ENCODE measurements around the gene S100A11. TPM values are rescaled to one million over a fixed set of nuclear protein-coding genes. Genes with fewer than 3 reads are reported as not detected.

Gene S100A11
- total RNA-seq, 4 donors from 2014 or later = 41.9 to 183 (median 125) TPM

DNA sequence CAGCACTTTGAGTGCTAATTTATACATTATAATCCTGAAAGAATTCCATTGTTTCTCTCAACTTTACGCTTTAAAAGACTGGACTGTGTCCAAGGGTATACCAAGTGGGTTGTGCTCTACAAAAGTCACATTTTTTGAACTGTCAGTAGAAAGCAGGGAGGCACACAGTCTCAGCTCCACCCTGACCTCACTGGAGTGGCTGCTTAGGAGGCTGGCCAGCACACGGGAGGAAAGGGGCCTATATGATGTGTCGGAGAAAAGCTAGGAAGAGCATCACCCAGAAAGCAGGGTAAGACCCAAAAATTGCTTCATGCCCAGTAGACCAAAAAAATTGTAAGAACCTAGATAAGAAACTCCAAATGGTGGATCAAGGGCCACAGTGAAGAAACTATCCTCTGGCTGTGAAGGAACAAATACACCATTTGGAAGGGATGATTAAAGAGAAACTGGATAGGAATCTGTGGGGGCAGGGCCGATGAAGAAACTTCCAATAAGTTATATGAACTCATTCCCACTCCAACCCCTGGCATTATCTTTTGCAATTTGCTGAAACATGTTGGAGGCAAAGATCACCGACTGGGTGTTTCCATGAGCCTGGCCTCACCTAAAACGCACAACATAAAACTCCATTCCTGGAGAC lies 45.0 kb downstream of the S100A11 start:
- TF ChIP-seq EP300 (IDR thresholded peaks at IDR 0.05) = no peak
- TF ChIP-seq, protein P1, sequence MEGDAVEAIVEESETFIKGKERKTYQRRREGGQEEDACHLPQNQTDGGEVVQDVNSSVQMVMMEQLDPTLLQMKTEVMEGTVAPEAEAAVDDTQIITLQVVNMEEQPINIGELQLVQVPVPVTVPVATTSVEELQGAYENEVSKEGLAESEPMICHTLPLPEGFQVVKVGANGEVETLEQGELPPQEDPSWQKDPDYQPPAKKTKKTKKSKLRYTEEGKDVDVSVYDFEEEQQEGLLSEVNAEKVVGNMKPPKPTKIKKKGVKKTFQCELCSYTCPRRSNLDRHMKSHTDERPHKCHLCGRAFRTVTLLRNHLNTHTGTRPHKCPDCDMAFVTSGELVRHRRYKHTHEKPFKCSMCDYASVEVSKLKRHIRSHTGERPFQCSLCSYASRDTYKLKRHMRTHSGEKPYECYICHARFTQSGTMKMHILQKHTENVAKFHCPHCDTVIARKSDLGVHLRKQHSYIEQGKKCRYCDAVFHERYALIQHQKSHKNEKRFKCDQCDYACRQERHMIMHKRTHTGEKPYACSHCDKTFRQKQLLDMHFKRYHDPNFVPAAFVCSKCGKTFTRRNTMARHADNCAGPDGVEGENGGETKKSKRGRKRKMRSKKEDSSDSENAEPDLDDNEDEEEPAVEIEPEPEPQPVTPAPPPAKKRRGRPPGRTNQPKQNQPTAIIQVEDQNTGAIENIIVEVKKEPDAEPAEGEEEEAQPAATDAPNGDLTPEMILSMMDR (IDR thresholded peaks at IDR 0.05) = no peak
- no peak for TF ChIP-seq POLR2AphosphoS5 (IDR thresholded peaks at IDR 0.05)
- TF ChIP-seq POLR2A (IDR thresholded peaks at IDR 0.05) = no peak
- 5 to 25% methylated on average over 6 of the region's 6 CpGs for whole genome bisulfite sequencing, 2 donors (ENCODE audit: low coverage in 1 of 2)
- no peak for ATAC-seq
- peak overlapping the region; percentile 60 to 95 (median 93) for H3K27ac ChIP-seq
- H3K4me1 ChIP-seq = peaks cover 21 to 77% (median 49%) of the 10 kb centered on the region in 3 donors
- no peaks in the 10 kb centered on the region for H3K36me3 ChIP-seq
- H3K9me3 ChIP-seq = no peaks in the 10 kb centered on the region
- H3K27me3 ChIP-seq = no peaks in the 10 kb centered on the region
- H3K4me3 ChIP-seq = peak overlapping the region; percentile 45 to 75

DNA sequence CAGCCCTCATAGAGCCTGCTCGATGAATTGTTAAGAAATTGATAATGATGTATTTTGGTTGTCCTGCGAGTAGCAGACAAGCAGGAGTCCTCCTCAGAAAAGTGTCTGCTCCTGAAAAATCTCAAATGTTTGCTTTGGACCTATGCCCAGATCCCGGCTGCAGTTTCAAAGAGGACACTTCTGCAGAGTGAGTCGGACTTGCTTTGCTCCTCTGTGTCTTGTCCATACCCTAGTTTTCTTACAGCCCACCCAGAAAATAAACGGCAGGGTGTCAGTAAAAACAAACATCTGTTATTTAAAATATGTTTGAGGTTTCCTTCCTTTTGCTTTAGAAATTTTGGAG lies 46.0 kb downstream of the S100A11 start:
- no peak for TF ChIP-seq POLR2AphosphoS5 (IDR thresholded peaks at IDR 0.05)
- TF ChIP-seq POLR2A (IDR thresholded peaks at IDR 0.05) = no peak
- TF ChIP-seq, protein P1 (IDR thresholded peaks at IDR 0.05) = no peak
- no peak for TF ChIP-seq EP300 (IDR thresholded peaks at IDR 0.05)
- peak overlapping the region in 1 of 2 donors; percentile 75 for H3K4me3 ChIP-seq

DNA sequence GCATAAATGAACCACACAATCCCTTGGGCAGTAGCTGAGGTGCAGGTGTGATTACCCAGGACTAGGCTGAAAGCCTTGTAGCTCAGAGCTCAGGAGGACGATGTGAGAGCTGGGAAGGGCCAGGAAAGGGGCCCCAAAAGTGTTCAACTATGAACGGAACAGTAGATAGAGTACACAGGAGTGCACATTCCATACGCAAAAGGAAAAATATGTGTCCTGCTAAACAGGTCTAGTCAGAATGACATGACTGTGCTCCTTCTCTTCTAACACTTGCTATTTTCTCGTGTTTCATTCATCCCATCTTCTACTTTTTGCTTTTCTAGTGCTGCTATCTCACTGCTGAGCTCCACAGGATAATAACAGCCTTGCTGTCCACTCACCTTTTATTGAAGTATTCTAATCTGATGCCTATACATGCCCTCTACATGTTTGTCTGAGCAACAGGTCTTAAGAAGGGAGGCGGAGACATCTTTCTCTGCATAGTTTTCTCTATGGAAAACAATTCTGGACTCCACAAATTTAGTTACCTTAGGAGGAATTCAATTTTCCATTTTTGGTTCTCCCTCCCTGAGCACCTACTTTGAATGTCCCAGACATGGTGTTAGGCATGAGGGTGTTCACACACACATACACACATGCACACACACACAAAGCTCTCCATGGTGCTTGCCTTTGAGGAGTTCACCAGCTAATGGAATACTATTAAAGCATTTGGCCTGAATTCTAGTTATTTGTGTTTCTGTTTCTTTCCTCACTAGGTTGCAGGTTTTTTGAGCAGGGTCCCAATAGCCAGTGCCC lies 46.5 kb downstream of the S100A11 start:
- Histone ChIP-seq H3K36me3 (peaks cover 3 to 10% of the 10 kb centered on the region in 2 donors), H3K27me3 (no peaks in the 10 kb centered on the region), H3K4me1 (peaks cover 26 to 89% (median 53%) of the 10 kb centered on the region in 3 donors), H3K27ac (peak overlapping the region; percentile 54 to 95 (median 93)), H3K4me3 (peak overlapping the region in 1 of 2 donors; percentile 75), H3K9me3 (no peaks in the 10 kb centered on the region)
- TF ChIP-seq POLR2A (IDR thresholded peaks at IDR 0.05) (no peak), EP300 (IDR thresholded peaks at IDR 0.05) (no peak), POLR2AphosphoS5 (IDR thresholded peaks at IDR 0.05) (no peak)
- TF ChIP-seq, protein P1 (IDR thresholded peaks at IDR 0.05) = no peak
- no peak for ATAC-seq
- WGBS, 2 donors (ENCODE audit: low coverage in 1 of 2) = 46 to 59% methylated on average over 3 to 5 of the region's 5 CpGs

More for the DNA sequence above, 46.0 kb downstream of the S100A11 start:
- Histone ChIP-seq H3K36me3 (peaks cover 0 to 4% of the 10 kb centered on the region in 2 donors), H3K27me3 (no peaks in the 10 kb centered on the region), H3K9me3 (no peaks in the 10 kb centered on the region), H3K4me1 (peaks cover 26 to 87% (median 53%) of the 10 kb centered on the region in 3 donors), H3K27ac (peak overlapping the region in 3 of 4 donors; percentile 91 to 95 (median 95))
- WGBS, 2 donors (ENCODE audit: low coverage in 1 of 2) = 0 to 2% methylated on average over 4 to 5 of the region's 5 CpGs
- ATAC-seq = no peak

DNA sequence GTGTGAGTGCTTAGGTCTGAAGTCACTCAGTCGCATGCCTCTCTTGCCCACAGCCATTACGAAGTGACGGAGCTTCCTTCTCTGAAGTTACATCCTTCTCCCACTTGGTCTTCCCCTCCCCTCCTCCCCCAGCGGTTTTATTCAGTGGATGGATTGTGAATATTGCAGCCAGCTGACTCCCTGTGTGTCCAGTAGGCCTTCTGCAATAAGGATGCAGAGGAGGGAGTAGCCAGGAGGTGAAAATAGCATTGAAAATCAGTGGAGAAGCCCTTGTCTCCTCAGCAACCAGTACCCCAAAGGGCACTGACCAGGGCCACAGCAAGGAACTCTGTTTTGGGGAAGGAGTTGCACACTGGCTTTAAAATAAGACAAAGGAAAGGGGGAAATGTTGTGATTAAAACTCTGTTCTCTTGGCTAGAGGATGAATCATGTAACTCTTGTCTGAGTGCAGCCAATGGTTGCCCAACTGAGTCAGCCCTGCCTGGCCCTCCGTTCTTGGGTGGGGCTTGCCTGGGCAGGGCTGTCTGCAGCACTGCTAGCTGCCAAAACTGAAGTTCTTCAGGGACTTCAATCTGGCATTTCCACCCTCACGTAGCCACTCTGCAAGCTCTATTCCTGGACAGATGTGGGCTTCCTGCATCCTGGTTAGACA lies 47.5 kb downstream of the S100A11 start:
- WGBS, 2 donors (ENCODE audit: low coverage in 1 of 2) = 13 to 20% methylated on average over 5 of the region's 6 CpGs
- no peak for TF ChIP-seq EP300 (IDR thresholded peaks at IDR 0.05)
- peak; percentile 72 for TF ChIP-seq POLR2AphosphoS5 (IDR thresholded peaks at IDR 0.05)
- peaks cover 6 to 19% of the 10 kb centered on the region in 2 donors for H3K36me3 ChIP-seq
- H3K27me3 ChIP-seq = no peaks in the 10 kb centered on the region
- H3K9me3 ChIP-seq = no peaks in the 10 kb centered on the region
- peak; percentile 46 for ATAC-seq
- H3K4me1 ChIP-seq = peaks cover 26 to 89% (median 49%) of the 10 kb centered on the region in 3 donors
- H3K27ac ChIP-seq = peak overlapping the region; percentile 54 to 95 (median 93)
- peak overlapping the region in 1 of 2 donors; percentile 1 for H3K4me3 ChIP-seq

DNA sequence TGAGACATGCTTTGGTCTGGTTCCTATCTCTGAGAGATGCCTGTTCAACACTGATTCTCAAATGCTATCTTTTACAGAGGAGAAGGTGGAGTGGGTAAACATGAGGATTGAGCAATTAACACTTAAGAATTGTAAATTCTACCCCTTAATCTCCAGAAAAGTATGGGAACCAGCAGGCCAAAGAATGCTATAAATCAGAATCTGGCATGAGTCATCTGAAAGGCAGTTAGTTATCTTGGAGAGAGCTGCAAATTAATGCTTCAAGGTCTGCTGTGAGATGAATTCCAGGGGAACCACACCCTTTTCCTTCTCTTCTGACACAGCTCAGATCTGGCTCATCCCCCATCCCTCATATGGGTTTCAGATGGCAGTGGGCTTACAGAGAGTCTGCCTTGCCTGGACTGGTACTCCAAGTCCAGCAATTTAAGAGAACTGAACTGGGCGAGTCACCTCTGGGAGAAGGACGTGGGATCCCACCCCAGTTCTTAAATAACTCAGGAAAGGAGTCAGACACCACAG lies 48.3 kb downstream of the S100A11 start:
- peaks cover 6 to 28% of the 10 kb centered on the region in 2 donors for H3K36me3 ChIP-seq
- WGBS, 2 donors (ENCODE audit: low coverage in 1 of 2) = 14% methylated on average over 2 of the region's 2 CpGs; no CpG with 5 or more reads in 1 of the 2 donors
- peaks cover 26 to 91% (median 46%) of the 10 kb centered on the region in 3 donors for H3K4me1 ChIP-seq
- H3K4me3 ChIP-seq = no peak overlapping the region
- H3K9me3 ChIP-seq = no peaks in the 10 kb centered on the region
- H3K27me3 ChIP-seq = no peaks in the 10 kb centered on the region
- ATAC-seq = no peak
- TF ChIP-seq, protein P1 (IDR thresholded peaks at IDR 0.05) = no peak
- no peak for TF ChIP-seq POLR2A (IDR thresholded peaks at IDR 0.05)
- TF ChIP-seq POLR2AphosphoS5 (IDR thresholded peaks at IDR 0.05) = no peak
- TF ChIP-seq EP300 (IDR thresholded peaks at IDR 0.05) = no peak
- H3K27ac ChIP-seq = peak overlapping the region; percentile 54 to 95 (median 93)

Measured in gastroesophageal sphincter (tissue), 4 donors.